Measurements from ENCODE around the gene CRIP1.

CRIP1 gene

DNA sequence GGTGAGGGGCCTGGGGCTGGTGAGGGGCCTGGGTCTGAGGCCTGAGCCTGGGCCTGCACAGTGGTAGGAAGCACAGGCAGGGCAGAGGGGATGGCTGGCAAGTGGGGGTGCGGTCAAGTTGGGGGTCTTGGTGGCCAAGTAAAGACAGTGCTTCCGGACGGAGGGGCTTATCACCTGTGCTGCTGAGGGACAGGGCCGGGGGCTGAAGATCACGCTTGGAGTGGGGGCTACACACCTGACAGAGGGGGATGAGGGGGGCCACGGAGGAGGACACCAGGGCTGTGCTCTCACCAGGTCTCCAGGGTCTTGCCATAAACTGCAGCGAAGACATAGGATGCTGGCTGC lies 16.6 kb downstream of the CRIP1 start:
- H3K36me3 ChIP-seq (ENCODE audit: insufficient read depth, low read length) = no peaks in the 10 kb centered on the region
- no peak overlapping the region for H2AFZ ChIP-seq (ENCODE audit: low read length)
- peaks cover 10% of the 10 kb centered on the region for H3K4me1 ChIP-seq (ENCODE audit: insufficient read depth, low read length, poor library complexity, severe bottlenecking)
- no peaks in the 10 kb centered on the region for H4K20me1 ChIP-seq (ENCODE audit: insufficient read depth, low read length, poor library complexity, severe bottlenecking)
- no peaks in the 10 kb centered on the region for H3K79me2 ChIP-seq (ENCODE audit: insufficient read depth, low read length)
- no peaks in the 10 kb centered on the region for H3F3A ChIP-seq (ENCODE audit: low read depth)
- no peak overlapping the region for H3K4me3 ChIP-seq (ENCODE audit: low read length, poor library complexity, severe bottlenecking)
- no peak overlapping the region for H3K9ac ChIP-seq (ENCODE audit: low read depth, low read length, poor library complexity, severe bottlenecking)
- H3K9me3 ChIP-seq (ENCODE audit: insufficient read depth, low read depth, low read length) = no peaks in the 10 kb centered on the region
- H3K27me3 ChIP-seq (ENCODE audit: insufficient read depth, low read length, poor library complexity, severe bottlenecking) = no peaks in the 10 kb centered on the region
- H3K4me2 ChIP-seq (ENCODE audit: low read depth, low read length, poor library complexity, severe bottlenecking) = no peak overlapping the region
- TF ChIP-seq, protein P1, sequence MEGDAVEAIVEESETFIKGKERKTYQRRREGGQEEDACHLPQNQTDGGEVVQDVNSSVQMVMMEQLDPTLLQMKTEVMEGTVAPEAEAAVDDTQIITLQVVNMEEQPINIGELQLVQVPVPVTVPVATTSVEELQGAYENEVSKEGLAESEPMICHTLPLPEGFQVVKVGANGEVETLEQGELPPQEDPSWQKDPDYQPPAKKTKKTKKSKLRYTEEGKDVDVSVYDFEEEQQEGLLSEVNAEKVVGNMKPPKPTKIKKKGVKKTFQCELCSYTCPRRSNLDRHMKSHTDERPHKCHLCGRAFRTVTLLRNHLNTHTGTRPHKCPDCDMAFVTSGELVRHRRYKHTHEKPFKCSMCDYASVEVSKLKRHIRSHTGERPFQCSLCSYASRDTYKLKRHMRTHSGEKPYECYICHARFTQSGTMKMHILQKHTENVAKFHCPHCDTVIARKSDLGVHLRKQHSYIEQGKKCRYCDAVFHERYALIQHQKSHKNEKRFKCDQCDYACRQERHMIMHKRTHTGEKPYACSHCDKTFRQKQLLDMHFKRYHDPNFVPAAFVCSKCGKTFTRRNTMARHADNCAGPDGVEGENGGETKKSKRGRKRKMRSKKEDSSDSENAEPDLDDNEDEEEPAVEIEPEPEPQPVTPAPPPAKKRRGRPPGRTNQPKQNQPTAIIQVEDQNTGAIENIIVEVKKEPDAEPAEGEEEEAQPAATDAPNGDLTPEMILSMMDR (conservative IDR thresholded peaks at IDR 0.05; ENCODE audit: low read length) = no peak
- TF ChIP-seq EZH2phosphoT487 (IDR thresholded peaks at IDR 0.05; ENCODE audit: borderline replicate concordance) = no peak
- no peaks in the 10 kb centered on the region for H3K9me2 ChIP-seq (replicated peaks; ENCODE audit: low read depth, low read length)

DNA sequence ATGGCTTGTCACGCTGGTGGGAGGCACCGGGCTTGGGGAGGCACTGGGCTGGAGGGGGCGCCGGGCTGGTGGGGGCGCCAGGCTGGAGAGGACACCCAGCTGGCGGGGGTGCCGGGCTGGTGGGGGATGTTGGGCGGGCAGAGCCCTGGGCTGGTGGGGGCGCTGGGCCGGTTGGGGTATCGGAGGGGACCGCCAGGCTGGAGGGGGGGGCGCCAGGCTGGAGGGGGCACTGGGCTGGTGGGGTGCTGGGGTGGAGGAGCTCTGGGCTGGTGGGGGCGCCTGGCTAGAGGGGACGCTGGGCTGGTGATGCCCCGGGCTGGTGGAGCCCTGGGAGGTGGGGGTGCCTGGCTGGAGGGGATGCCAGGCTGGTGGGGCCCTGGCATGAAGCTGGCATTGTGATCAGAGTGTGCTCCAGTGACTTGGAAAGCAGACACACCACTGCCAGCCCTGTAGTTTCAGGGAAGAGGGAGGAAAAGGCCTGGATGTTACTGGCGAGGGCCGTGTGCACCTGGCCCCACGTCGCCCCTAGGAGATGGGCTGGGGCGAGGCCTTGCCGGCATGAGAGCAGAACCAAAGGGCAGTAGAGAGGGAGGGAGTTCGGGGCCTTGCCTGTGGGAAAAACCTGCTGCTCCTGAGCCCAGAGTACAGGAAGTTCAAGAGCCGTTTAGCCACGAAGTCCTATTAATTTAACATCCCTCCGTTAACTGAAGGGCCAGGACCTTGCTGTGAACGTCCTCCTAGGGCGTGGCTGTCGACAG lies 17.4 kb downstream of the CRIP1 start:
- peak overlapping the region; percentile 46 for H3K9ac ChIP-seq (ENCODE audit: low read depth, low read length, poor library complexity, severe bottlenecking)

DNA sequence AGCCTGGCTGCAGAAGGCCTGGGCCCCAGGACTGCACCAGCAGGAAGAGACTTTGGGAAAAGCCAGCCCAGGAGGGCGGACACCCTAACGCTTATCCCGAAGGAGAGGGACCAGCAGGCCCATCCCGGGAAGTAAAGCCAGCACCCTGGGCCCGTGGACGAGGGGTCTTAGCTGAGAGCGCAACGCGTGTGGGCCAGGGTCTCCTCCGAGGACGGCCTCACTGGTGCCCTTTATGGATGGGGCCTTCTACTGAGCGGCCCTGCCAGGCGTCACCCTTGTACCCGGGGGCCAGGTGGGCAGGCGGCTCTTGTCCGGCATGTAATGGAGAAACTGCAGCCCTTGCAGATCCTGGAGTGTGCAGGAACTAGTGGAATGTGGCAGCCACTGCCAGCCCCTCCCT lies 18.4 kb downstream of the CRIP1 start:
- peaks cover 10% of the 10 kb centered on the region for H3K4me1 ChIP-seq (ENCODE audit: insufficient read depth, low read length, poor library complexity, severe bottlenecking)
- TF ChIP-seq, protein P1 (conservative IDR thresholded peaks at IDR 0.05; ENCODE audit: low read length) = no peak
- TF ChIP-seq EZH2phosphoT487 (IDR thresholded peaks at IDR 0.05; ENCODE audit: borderline replicate concordance) = no peak
- no peaks in the 10 kb centered on the region for H3K79me2 ChIP-seq (ENCODE audit: insufficient read depth, low read length)
- H3K9me3 ChIP-seq (ENCODE audit: insufficient read depth, low read depth, low read length) = no peaks in the 10 kb centered on the region
- H3K27me3 ChIP-seq (ENCODE audit: insufficient read depth, low read length, poor library complexity, severe bottlenecking) = no peaks in the 10 kb centered on the region
- H3K36me3 ChIP-seq (ENCODE audit: insufficient read depth, low read length) = no peaks in the 10 kb centered on the region
- H3F3A ChIP-seq (ENCODE audit: low read depth) = no peaks in the 10 kb centered on the region
- no peak overlapping the region for H3K4me2 ChIP-seq (ENCODE audit: low read depth, low read length, poor library complexity, severe bottlenecking)
- no peaks in the 10 kb centered on the region for H3K9me2 ChIP-seq (replicated peaks; ENCODE audit: low read depth, low read length)
- H2AFZ ChIP-seq (ENCODE audit: low read length) = no peak overlapping the region
- no peaks in the 10 kb centered on the region for H4K20me1 ChIP-seq (ENCODE audit: insufficient read depth, low read length, poor library complexity, severe bottlenecking)
- no peak overlapping the region for H3K4me3 ChIP-seq (ENCODE audit: low read length, poor library complexity, severe bottlenecking)
- H3K9ac ChIP-seq (ENCODE audit: low read depth, low read length, poor library complexity, severe bottlenecking) = no peak overlapping the region

More for the DNA sequence above, 17.4 kb downstream of the CRIP1 start:
- no peak overlapping the region for H3K4me3 ChIP-seq (ENCODE audit: low read length, poor library complexity, severe bottlenecking)
- H3K36me3 ChIP-seq (ENCODE audit: insufficient read depth, low read length) = no peaks in the 10 kb centered on the region
- H3K4me2 ChIP-seq (ENCODE audit: low read depth, low read length, poor library complexity, severe bottlenecking) = peak overlapping the region; percentile 31
- H3K79me2 ChIP-seq (ENCODE audit: insufficient read depth, low read length) = no peaks in the 10 kb centered on the region
- peaks cover 10% of the 10 kb centered on the region for H3K4me1 ChIP-seq (ENCODE audit: insufficient read depth, low read length, poor library complexity, severe bottlenecking)
- no peaks in the 10 kb centered on the region for H3K9me3 ChIP-seq (ENCODE audit: insufficient read depth, low read depth, low read length)
- H3K27me3 ChIP-seq (ENCODE audit: insufficient read depth, low read length, poor library complexity, severe bottlenecking) = no peaks in the 10 kb centered on the region
- no peaks in the 10 kb centered on the region for H3K9me2 ChIP-seq (replicated peaks; ENCODE audit: low read depth, low read length)
- H3F3A ChIP-seq (ENCODE audit: low read depth) = no peaks in the 10 kb centered on the region
- TF ChIP-seq, protein P1 (conservative IDR thresholded peaks at IDR 0.05; ENCODE audit: low read length) = no peak
- no peak for TF ChIP-seq EZH2phosphoT487 (IDR thresholded peaks at IDR 0.05; ENCODE audit: borderline replicate concordance)
- H2AFZ ChIP-seq (ENCODE audit: low read length) = no peak overlapping the region
- H4K20me1 ChIP-seq (ENCODE audit: insufficient read depth, low read length, poor library complexity, severe bottlenecking) = no peaks in the 10 kb centered on the region
